ENCODE data around the gene BAHCC1. TPM values are rescaled to one million over a fixed set of nuclear protein-coding genes. Genes with fewer than 3 reads are reported as not detected.
A peak's percentile ranks its signal among the peaks of the same experiment; 100 is the strongest.

Gene BAHCC1
- total and polyA plus RNA-seq, 2 donors = 5.8 to 7.3 TPM

- peaks cover 11 to 53% of the 10 kb centered on the region in 2 donors for H3K36me3 ChIP-seq (ENCODE audit: control insufficient read depth in 2 of 2, insufficient read depth in 2 of 2, low read length in 1 of 2)
- no peak overlapping the region for H3K4me3 ChIP-seq (ENCODE audit: low read length in 2 of 2)
- peaks cover 36 to 56% of the 10 kb centered on the region in 2 donors for H3K4me1 ChIP-seq (ENCODE audit: control insufficient read depth in 2 of 2, insufficient read depth in 2 of 2, low read length in 2 of 2)
- H3K27ac ChIP-seq (ENCODE audit: low read depth in 1 of 2, low read length in 1 of 2) = peak overlapping the region in 1 of 2 donors; percentile 72
- 70% methylated on average over 18 of the region's 18 CpGs for WGBS
- no peak for DNase-seq (ENCODE audit: low read depth in 6 of 9, low spot score in 9 of 9)
- no peaks in the 10 kb centered on the region for H3K27me3 ChIP-seq (ENCODE audit: control insufficient read depth in 2 of 2, insufficient read depth in 1 of 2, low read length in 1 of 2)
- H3K9me3 ChIP-seq (ENCODE audit: control insufficient read depth in 2 of 2, insufficient read depth in 1 of 2, low read length in 1 of 2) = peaks cover 0 to 9% of the 10 kb centered on the region in 2 donors
Measured at GRCh38 chr17:81455387-81455786, 60.1 kb downstream of the BAHCC1 start.

- H3K4me1 ChIP-seq (ENCODE audit: control insufficient read depth in 2 of 2, insufficient read depth in 2 of 2, low read length in 2 of 2) = peaks cover 36 to 63% of the 10 kb centered on the region in 2 donors
- 31% methylated on average over 15 of the region's 15 CpGs for WGBS
- DNase-seq (ENCODE audit: low read depth in 6 of 9, low spot score in 9 of 9) = peak in 2 of 9 donors; percentile 45 to 69
- H3K4me3 ChIP-seq (ENCODE audit: low read length in 2 of 2) = no peak overlapping the region
- peak overlapping the region in 1 of 2 donors; percentile 72 for H3K27ac ChIP-seq (ENCODE audit: low read depth in 1 of 2, low read length in 1 of 2)
- H3K9me3 ChIP-seq (ENCODE audit: control insufficient read depth in 2 of 2, insufficient read depth in 1 of 2, low read length in 1 of 2) = peaks cover 0 to 9% of the 10 kb centered on the region in 2 donors
- peaks cover 12 to 56% of the 10 kb centered on the region in 2 donors for H3K36me3 ChIP-seq (ENCODE audit: control insufficient read depth in 2 of 2, insufficient read depth in 2 of 2, low read length in 1 of 2)
- no peaks in the 10 kb centered on the region for H3K27me3 ChIP-seq (ENCODE audit: control insufficient read depth in 2 of 2, insufficient read depth in 1 of 2, low read length in 1 of 2)
Measured at GRCh38 chr17:81456091-81456490, 60.8 kb downstream of the BAHCC1 start.

- peak overlapping the region in 1 of 2 donors; percentile 34 for H3K27ac ChIP-seq (ENCODE audit: low read depth in 1 of 2, low read length in 1 of 2)
- no peak for DNase-seq (ENCODE audit: low read depth in 6 of 9, low spot score in 9 of 9)
- peaks cover 36 to 66% of the 10 kb centered on the region in 2 donors for H3K4me1 ChIP-seq (ENCODE audit: control insufficient read depth in 2 of 2, insufficient read depth in 2 of 2, low read length in 2 of 2)
- no peaks in the 10 kb centered on the region for H3K27me3 ChIP-seq (ENCODE audit: control insufficient read depth in 2 of 2, insufficient read depth in 1 of 2, low read length in 1 of 2)
- 67% methylated on average over 7 of the region's 7 CpGs for WGBS
- peaks cover 10 to 58% of the 10 kb centered on the region in 2 donors for H3K36me3 ChIP-seq (ENCODE audit: control insufficient read depth in 2 of 2, insufficient read depth in 2 of 2, low read length in 1 of 2)
- H3K4me3 ChIP-seq (ENCODE audit: low read length in 2 of 2) = no peak overlapping the region
- H3K9me3 ChIP-seq (ENCODE audit: control insufficient read depth in 2 of 2, insufficient read depth in 1 of 2, low read length in 1 of 2) = peaks cover 0 to 9% of the 10 kb centered on the region in 2 donors
Measured at GRCh38 chr17:81456798-81457197, 61.5 kb downstream of the BAHCC1 start.

GRCh38 chr17:81457401-81457800 is 62.1 kb downstream of the BAHCC1 start:
- no peak for DNase-seq (ENCODE audit: low read depth in 6 of 9, low spot score in 9 of 9)
- Histone ChIP-seq H3K4me3 (ENCODE audit: low read length in 2 of 2) (no peak overlapping the region), H3K27me3 (ENCODE audit: control insufficient read depth in 2 of 2, insufficient read depth in 1 of 2, low read length in 1 of 2) (no peaks in the 10 kb centered on the region), H3K4me1 (ENCODE audit: control insufficient read depth in 2 of 2, insufficient read depth in 2 of 2, low read length in 2 of 2) (peaks cover 36 to 66% of the 10 kb centered on the region in 2 donors), H3K9me3 (ENCODE audit: control insufficient read depth in 2 of 2, insufficient read depth in 1 of 2, low read length in 1 of 2) (peaks cover 0 to 9% of the 10 kb centered on the region in 2 donors), H3K27ac (ENCODE audit: low read depth in 1 of 2, low read length in 1 of 2) (no peak overlapping the region), H3K36me3 (ENCODE audit: control insufficient read depth in 2 of 2, insufficient read depth in 2 of 2, low read length in 1 of 2) (peaks cover 10 to 59% of the 10 kb centered on the region in 2 donors)
- 96% methylated on average over 3 of the region's 3 CpGs for WGBS

- H3K27me3 ChIP-seq (ENCODE audit: control insufficient read depth in 2 of 2, insufficient read depth in 1 of 2, low read length in 1 of 2) = no peaks in the 10 kb centered on the region
- peaks cover 34 to 60% of the 10 kb centered on the region in 2 donors for H3K4me1 ChIP-seq (ENCODE audit: control insufficient read depth in 2 of 2, insufficient read depth in 2 of 2, low read length in 2 of 2)
- H3K4me3 ChIP-seq (ENCODE audit: low read length in 2 of 2) = no peak overlapping the region
- H3K9me3 ChIP-seq (ENCODE audit: control insufficient read depth in 2 of 2, insufficient read depth in 1 of 2, low read length in 1 of 2) = peaks cover 0 to 9% of the 10 kb centered on the region in 2 donors
- no peak for DNase-seq (ENCODE audit: low read depth in 6 of 9, low spot score in 9 of 9)
- no peak overlapping the region for H3K27ac ChIP-seq (ENCODE audit: low read depth in 1 of 2, low read length in 1 of 2)
- WGBS = 96% methylated on average over 25 of the region's 25 CpGs
- peaks cover 11 to 59% of the 10 kb centered on the region in 2 donors for H3K36me3 ChIP-seq (ENCODE audit: control insufficient read depth in 2 of 2, insufficient read depth in 2 of 2, low read length in 1 of 2)
Measured at GRCh38 chr17:81457917-81458555, 62.8 kb downstream of the BAHCC1 start.

GRCh38 chr17:81458628-81459027 is 63.4 kb downstream of the BAHCC1 start:
- no peaks in the 10 kb centered on the region for H3K27me3 ChIP-seq (ENCODE audit: control insufficient read depth in 2 of 2, insufficient read depth in 1 of 2, low read length in 1 of 2)
- H3K36me3 ChIP-seq (ENCODE audit: control insufficient read depth in 2 of 2, insufficient read depth in 2 of 2, low read length in 1 of 2) = peaks cover 11 to 64% of the 10 kb centered on the region in 2 donors
- H3K27ac ChIP-seq (ENCODE audit: low read depth in 1 of 2, low read length in 1 of 2) = no peak overlapping the region
- DNase-seq (ENCODE audit: low read depth in 6 of 9, low spot score in 9 of 9) = no peak
- H3K4me3 ChIP-seq (ENCODE audit: low read length in 2 of 2) = no peak overlapping the region
- peaks cover 0 to 9% of the 10 kb centered on the region in 2 donors for H3K9me3 ChIP-seq (ENCODE audit: control insufficient read depth in 2 of 2, insufficient read depth in 1 of 2, low read length in 1 of 2)
- WGBS = 97% methylated on average over 22 of the region's 22 CpGs
- peaks cover 29 to 54% of the 10 kb centered on the region in 2 donors for H3K4me1 ChIP-seq (ENCODE audit: control insufficient read depth in 2 of 2, insufficient read depth in 2 of 2, low read length in 2 of 2)

- no peak for DNase-seq (ENCODE audit: low read depth in 6 of 9, low spot score in 9 of 9)
- Histone ChIP-seq H3K4me3 (ENCODE audit: low read length in 2 of 2) (no peak overlapping the region), H3K27ac (ENCODE audit: low read depth in 1 of 2, low read length in 1 of 2) (no peak overlapping the region), H3K36me3 (ENCODE audit: control insufficient read depth in 2 of 2, insufficient read depth in 2 of 2, low read length in 1 of 2) (peaks cover 11 to 65% of the 10 kb centered on the region in 2 donors), H3K27me3 (ENCODE audit: control insufficient read depth in 2 of 2, insufficient read depth in 1 of 2, low read length in 1 of 2) (no peaks in the 10 kb centered on the region), H3K9me3 (ENCODE audit: control insufficient read depth in 2 of 2, insufficient read depth in 1 of 2, low read length in 1 of 2) (peaks cover 0 to 9% of the 10 kb centered on the region in 2 donors), H3K4me1 (ENCODE audit: control insufficient read depth in 2 of 2, insufficient read depth in 2 of 2, low read length in 2 of 2) (peaks cover 23 to 48% of the 10 kb centered on the region in 2 donors)
- WGBS = 97% methylated on average over 27 of the region's 27 CpGs
Measured at GRCh38 chr17:81459224-81459623, 64.0 kb downstream of the BAHCC1 start.

GRCh38 chr17:81459864-81460263 is 64.6 kb downstream of the BAHCC1 start:
- no peaks in the 10 kb centered on the region for H3K27me3 ChIP-seq (ENCODE audit: control insufficient read depth in 2 of 2, insufficient read depth in 1 of 2, low read length in 1 of 2)
- H3K4me3 ChIP-seq (ENCODE audit: low read length in 2 of 2) = no peak overlapping the region
- H3K9me3 ChIP-seq (ENCODE audit: control insufficient read depth in 2 of 2, insufficient read depth in 1 of 2, low read length in 1 of 2) = peaks cover 0 to 9% of the 10 kb centered on the region in 2 donors
- 93% methylated on average over 16 of the region's 16 CpGs for WGBS
- peaks cover 11 to 72% of the 10 kb centered on the region in 2 donors for H3K36me3 ChIP-seq (ENCODE audit: control insufficient read depth in 2 of 2, insufficient read depth in 2 of 2, low read length in 1 of 2)
- H3K4me1 ChIP-seq (ENCODE audit: control insufficient read depth in 2 of 2, insufficient read depth in 2 of 2, low read length in 2 of 2) = peaks cover 16 to 42% of the 10 kb centered on the region in 2 donors
- no peak for DNase-seq (ENCODE audit: low read depth in 6 of 9, low spot score in 9 of 9)
- H3K27ac ChIP-seq (ENCODE audit: low read depth in 1 of 2, low read length in 1 of 2) = no peak overlapping the region

GRCh38 chr17:81460856-81461460 is 65.7 kb downstream of the BAHCC1 start:
- 87% methylated on average over 43 of the region's 43 CpGs for WGBS
- no peak for DNase-seq (ENCODE audit: low read depth in 6 of 9, low spot score in 9 of 9)

More at GRCh38 chr17:81460856-81461460, 65.7 kb downstream of the BAHCC1 start:
- Histone ChIP-seq H3K4me1 (ENCODE audit: control insufficient read depth in 2 of 2, insufficient read depth in 2 of 2, low read length in 2 of 2) (peaks cover 6 to 31% of the 10 kb centered on the region in 2 donors), H3K9me3 (ENCODE audit: control insufficient read depth in 2 of 2, insufficient read depth in 1 of 2, low read length in 1 of 2) (peaks cover 0 to 8% of the 10 kb centered on the region in 2 donors), H3K4me3 (ENCODE audit: low read length in 2 of 2) (no peak overlapping the region), H3K36me3 (ENCODE audit: control insufficient read depth in 2 of 2, insufficient read depth in 2 of 2, low read length in 1 of 2) (peaks cover 10 to 68% of the 10 kb centered on the region in 2 donors), H3K27me3 (ENCODE audit: control insufficient read depth in 2 of 2, insufficient read depth in 1 of 2, low read length in 1 of 2) (no peaks in the 10 kb centered on the region), H3K27ac (ENCODE audit: low read depth in 1 of 2, low read length in 1 of 2) (no peak overlapping the region)
